Mammary epithelial cell (primary cell): ENCODE measurements around the gene TIAM2.

Experiments used
- EZH2 ChIP-seq: IDR thresholded peaks from 2 replicates; pipeline ENCODE4 v1.6.1; 2012; ENCODE audit warnings: low read length, inconsistent platforms, borderline replicate concordance
- TF ChIP-seq, protein P1 (sequence below), 2 donors: IDR thresholded peaks in 1 of 2; conservative IDR thresholded peaks in 1 of 2; 2 replicates each; pipeline ENCODE4 v1.5.1; 2011 to 2012; ENCODE audit warnings: inconsistent platforms in 2 of 2, low read length in 2 of 2, mild to moderate bottlenecking in 2 of 2, control low read depth in 1 of 2, low read depth in 1 of 2; ENCODE audit not compliant: insufficient read depth in 1 of 2; ENCODE audit errors: extremely low read depth in 1 of 2

GRCh38 chr6:155290491-155290890, 295.4 kb downstream of the TIAM2 start:
- TF ChIP-seq, protein P1, sequence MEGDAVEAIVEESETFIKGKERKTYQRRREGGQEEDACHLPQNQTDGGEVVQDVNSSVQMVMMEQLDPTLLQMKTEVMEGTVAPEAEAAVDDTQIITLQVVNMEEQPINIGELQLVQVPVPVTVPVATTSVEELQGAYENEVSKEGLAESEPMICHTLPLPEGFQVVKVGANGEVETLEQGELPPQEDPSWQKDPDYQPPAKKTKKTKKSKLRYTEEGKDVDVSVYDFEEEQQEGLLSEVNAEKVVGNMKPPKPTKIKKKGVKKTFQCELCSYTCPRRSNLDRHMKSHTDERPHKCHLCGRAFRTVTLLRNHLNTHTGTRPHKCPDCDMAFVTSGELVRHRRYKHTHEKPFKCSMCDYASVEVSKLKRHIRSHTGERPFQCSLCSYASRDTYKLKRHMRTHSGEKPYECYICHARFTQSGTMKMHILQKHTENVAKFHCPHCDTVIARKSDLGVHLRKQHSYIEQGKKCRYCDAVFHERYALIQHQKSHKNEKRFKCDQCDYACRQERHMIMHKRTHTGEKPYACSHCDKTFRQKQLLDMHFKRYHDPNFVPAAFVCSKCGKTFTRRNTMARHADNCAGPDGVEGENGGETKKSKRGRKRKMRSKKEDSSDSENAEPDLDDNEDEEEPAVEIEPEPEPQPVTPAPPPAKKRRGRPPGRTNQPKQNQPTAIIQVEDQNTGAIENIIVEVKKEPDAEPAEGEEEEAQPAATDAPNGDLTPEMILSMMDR (conservative IDR thresholded peaks at IDR 0.05 in 1 of 2, IDR thresholded peaks at IDR 0.05 in 1 of 2; ENCODE audit: extremely low read depth in 1 of 2, insufficient read depth in 1 of 2, low read depth in 1 of 2, low read length in 2 of 2) = no peak
- no peak for TF ChIP-seq EZH2
